ES-I3 (cell line): ENCODE results near the gene DRC1.

Source experiments
- H3K36me3 ChIP-seq: 2 replicates; pipeline ENCODE4 v1.6.1; 2013; ENCODE audit warnings: mild to moderate bottlenecking, low read length, control low read depth, moderate library complexity; ENCODE audit not compliant: insufficient read depth
- H3K4me1 ChIP-seq: 2 replicates; pipeline ENCODE4 v1.6.1; 2013; ENCODE audit warnings: mild to moderate bottlenecking, control low read depth, low read length; ENCODE audit not compliant: insufficient read depth
- H3K9ac ChIP-seq: 2 replicates; pipeline ENCODE4 v1.6.1; 2013; ENCODE audit warnings: low read depth, mild to moderate bottlenecking, low read length, moderate library complexity
- H3K9me3 ChIP-seq: 2 replicates; pipeline ENCODE4 v1.6.1; 2013; ENCODE audit warnings: mild to moderate bottlenecking, low read length, moderate library complexity; ENCODE audit not compliant: control insufficient read depth, insufficient read depth

DRC1 gene

DNA sequence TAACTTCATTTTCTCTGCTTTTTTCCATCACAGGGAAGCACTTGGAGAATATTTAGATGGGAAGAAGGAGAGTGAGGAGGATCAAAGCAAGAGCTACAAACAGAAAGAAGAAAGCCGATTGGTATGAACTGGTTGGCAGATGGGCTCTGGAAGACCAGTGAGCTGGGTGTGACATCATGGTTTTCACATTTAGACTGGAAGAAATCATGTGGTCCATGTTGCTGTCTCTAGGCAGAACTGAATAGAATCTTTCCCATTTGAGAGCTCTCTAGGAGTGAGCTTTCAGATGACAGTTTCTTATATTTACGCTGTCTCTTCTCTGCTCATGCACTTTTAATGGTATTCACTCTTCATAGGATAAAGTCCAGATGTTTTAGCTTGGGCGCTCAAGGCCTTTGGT, 12.6 kb downstream of the DRC1 start:
- H3K9me3 ChIP-seq = no peaks in the 10 kb centered on the region
- no peaks in the 10 kb centered on the region for H3K36me3 ChIP-seq
- no peak overlapping the region for H3K9ac ChIP-seq
- no peaks in the 10 kb centered on the region for H3K4me1 ChIP-seq

DNA sequence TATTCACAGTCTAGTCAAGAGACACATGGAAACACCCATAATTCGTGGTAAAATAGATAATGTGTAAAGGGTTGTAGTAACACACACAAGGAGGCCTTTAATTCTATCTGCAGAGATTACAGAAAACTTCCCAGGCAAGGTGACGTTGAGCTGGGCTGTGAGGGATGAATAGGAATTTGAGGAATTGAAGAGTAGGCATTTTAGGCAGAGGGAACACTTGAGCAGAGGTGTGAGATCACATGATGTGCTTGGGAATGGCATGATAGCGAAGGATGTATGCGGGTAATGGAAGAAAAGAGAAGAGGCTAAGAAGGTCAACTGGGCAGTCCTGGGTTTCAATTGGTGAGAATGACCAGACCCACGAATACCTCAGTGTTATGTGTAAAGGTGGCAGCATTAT, 20.2 kb downstream of the DRC1 start:
- Histone ChIP-seq H3K9ac (no peak overlapping the region), H3K4me1 (peaks cover 9% of the 10 kb centered on the region), H3K36me3 (no peaks in the 10 kb centered on the region), H3K9me3 (no peaks in the 10 kb centered on the region)

DNA sequence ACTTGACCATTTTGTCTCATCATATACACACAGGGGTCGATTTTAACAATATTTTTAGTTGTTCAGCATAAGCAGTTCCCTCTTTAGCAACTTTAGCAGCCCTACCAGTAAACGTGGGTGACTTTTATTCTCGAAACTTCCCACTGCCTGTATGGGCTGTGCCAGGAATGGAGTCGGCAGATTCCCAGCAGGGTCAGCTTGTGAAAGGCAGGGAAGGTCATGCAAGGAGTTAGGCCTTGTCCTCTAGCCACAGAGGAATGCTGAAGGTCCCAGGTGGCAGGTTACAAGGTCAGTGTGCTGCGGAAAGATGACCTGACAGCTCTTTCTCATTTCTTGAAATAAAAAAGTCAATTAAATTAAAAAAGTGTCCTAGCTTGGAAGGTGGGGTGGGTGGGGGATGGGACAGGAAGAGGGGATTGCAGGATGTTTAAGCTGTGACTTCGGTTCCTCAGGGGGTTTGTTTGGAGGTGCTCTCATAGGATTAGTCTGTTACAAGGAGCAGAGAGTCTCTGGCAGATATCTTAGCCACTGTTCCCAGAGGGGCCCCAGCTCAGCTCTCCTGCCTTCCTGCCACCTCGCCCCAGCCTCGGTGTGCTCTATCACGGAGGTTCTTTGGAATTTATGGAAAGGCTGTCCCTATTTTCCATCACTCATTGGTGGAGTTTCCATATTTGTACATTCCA, 21.4 kb downstream of the DRC1 start:
- Histone ChIP-seq H3K9ac (no peak overlapping the region; the same call in 1 of the 2 replicates), H3K4me1 (peaks cover 9% of the 10 kb centered on the region), H3K9me3 (no peaks in the 10 kb centered on the region), H3K36me3 (no peaks in the 10 kb centered on the region)

DNA sequence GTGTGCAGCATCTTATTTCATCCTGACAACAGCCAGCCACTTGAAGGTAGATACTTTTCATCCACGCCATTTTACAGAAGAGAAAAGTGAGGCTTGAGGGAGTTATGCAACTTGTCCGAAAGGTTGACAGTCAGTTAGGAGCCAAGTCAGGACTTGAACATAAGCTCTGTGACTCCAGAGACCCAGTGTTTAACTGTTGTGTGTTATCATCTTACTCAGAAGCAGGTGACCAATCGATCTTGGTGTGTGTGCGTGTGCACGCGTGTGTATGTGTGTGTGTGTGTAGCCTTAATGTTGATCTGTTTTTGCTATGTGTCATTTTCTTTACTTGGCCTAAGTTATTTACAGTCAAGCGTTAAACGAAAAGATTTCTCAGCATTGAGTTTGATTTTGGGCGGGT, 22.0 kb downstream of the DRC1 start:
- Histone ChIP-seq H3K9ac (no peak overlapping the region; the same call in 1 of the 2 replicates), H3K36me3 (no peaks in the 10 kb centered on the region), H3K9me3 (no peaks in the 10 kb centered on the region), H3K4me1 (peaks cover 9% of the 10 kb centered on the region)

DNA sequence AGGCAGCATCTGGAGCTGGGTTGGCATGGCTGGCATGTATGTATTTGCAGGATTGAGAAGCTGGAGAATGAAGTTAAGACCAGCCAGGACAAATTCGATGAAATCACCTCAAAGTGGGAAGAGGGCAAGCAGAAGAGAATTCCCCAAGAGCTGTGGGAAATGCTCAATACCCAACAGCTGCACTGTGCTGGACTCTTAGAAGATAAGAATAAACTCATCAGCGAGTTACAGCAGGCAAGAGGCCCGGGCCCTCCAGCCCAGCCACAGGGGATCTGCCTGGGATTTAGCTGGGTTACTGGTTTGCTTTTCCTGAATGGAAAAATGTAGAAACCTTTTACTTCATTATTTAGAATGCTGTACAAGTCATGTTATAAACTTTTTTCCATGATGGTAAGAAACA, 22.5 kb downstream of the DRC1 start:
- H3K9ac ChIP-seq = no peak overlapping the region
- H3K9me3 ChIP-seq = no peaks in the 10 kb centered on the region
- no peaks in the 10 kb centered on the region for H3K36me3 ChIP-seq
- H3K4me1 ChIP-seq = peaks cover 9% of the 10 kb centered on the region

DNA sequence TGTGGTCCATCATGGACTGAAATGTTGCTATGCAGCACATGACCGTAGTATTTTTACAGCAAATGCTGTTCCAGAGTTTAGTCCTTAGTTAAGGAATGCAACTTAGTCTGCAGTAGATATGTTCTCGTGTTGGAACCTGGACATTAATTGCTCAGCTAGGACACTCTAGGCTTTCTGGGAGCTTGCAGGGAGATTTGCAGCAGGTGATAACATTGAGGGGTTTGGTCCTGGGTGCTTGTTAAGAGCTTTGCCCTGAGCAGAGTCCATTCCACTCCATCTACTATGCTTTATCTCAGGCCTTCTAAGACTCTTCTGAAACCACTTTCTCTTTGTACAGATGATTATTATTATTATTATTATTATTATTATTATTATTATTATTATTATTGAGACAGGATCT, 27.1 kb downstream of the DRC1 start:
- Histone ChIP-seq H3K4me1 (no peaks in the 10 kb centered on the region), H3K36me3 (no peaks in the 10 kb centered on the region), H3K9ac (no peak overlapping the region), H3K9me3 (no peaks in the 10 kb centered on the region)

DNA sequence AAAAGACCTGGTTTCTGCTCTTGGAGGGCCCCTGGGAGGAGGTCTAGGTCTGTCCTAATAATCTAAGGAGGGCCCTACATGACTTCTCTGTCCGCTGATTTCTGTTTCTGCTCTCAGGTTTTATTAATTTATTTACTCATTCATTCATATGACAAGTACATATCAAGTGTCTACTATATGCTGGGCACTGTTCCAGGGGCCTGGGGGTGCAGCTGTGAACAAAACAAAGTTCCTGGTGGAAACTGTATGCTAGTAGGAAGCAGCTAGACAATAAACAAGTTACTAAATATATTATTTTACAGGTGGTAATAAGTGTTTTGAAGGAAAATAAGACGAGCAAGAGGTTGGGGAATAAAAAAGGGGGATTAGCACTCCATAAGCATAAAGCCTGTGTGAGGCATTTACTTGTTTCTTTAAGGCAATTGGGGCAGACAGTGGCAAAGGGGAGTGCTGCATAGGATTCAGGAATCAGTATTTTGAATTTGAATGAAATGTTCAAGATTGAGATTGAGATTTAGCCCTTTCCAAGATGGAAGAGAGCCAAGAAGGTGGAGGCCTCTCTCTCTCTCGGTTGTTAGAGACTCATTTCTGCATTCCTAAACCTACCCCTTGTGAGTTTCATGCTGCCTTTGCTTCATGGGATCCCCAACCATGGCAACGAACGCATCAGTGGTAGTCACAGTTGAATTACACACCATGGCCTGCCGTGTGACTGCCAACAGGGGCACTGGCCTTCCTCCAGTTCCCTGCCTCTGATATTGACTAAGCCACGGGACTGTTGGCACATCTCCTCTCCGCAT, 28.3 kb downstream of the DRC1 start:
- Histone ChIP-seq H3K4me1 (no peaks in the 10 kb centered on the region), H3K9ac (no peak overlapping the region), H3K36me3 (no peaks in the 10 kb centered on the region), H3K9me3 (no peaks in the 10 kb centered on the region)

DNA sequence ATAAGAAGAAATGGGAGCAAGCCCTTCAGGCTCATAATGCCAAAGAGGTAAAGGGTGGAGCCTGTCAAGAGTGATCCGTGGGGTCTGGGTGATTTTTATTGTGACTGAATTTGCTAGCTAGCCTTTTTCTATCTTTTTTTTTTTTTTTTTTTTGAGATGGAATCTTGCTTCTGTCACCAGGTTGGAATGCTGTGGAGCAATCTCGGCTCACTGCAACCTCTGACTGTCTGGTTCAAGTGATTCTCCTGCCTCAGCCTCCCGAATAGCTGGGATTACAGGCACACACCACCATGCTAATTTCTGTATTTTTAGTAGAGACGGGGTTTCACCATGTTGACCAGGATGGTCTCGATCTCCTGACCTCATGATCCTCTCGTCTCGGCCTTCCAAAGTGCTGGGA, 29.1 kb downstream of the DRC1 start:
- H3K4me1 ChIP-seq = no peaks in the 10 kb centered on the region
- H3K36me3 ChIP-seq = no peaks in the 10 kb centered on the region
- H3K9me3 ChIP-seq = no peaks in the 10 kb centered on the region
- no peak overlapping the region for H3K9ac ChIP-seq

DNA sequence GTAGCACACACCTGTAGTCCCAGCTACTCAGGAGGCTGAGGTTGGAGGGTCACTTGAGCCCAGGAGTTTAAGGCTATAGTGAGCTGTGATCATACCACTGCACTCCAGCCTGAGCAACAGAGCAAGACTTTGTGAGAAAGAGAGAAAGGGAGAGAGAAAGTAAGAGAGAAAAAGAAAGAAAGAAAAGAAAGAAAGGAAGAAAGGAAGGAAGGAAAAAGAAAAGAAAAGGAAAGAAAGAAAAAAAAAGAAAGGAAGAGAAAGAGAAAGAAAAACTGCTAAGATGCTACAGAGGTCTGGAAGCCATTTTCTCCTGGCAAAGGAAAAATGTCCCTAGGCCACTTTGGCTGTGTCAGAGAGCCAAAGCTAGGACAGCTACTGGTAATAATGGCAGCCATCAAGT, 30.6 kb downstream of the DRC1 start:
- H3K9me3 ChIP-seq = no peaks in the 10 kb centered on the region
- H3K4me1 ChIP-seq = no peaks in the 10 kb centered on the region
- H3K9ac ChIP-seq = no peak overlapping the region
- H3K36me3 ChIP-seq = no peaks in the 10 kb centered on the region

DNA sequence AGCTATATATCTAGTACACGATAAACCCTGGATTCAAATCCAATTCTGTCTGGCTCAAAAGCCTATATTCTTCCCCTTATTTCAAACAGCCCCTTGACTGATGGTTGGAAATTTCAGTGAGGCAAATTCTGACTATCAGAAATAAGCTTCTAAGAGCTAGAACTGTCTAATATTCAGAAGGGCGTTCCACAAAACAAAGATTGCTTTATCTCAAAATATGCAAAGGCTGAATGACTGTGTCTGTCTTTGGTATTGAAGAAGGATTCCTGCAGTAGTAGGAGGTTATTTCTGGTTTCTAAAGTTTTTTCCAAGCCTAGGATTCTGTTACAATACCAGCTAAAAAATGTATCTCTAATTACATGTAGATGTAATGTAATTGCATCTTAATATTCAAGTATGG, 31.1 kb downstream of the DRC1 start:
- Histone ChIP-seq H3K9me3 (no peaks in the 10 kb centered on the region), H3K4me1 (no peaks in the 10 kb centered on the region), H3K9ac (no peak overlapping the region), H3K36me3 (no peaks in the 10 kb centered on the region)

DNA sequence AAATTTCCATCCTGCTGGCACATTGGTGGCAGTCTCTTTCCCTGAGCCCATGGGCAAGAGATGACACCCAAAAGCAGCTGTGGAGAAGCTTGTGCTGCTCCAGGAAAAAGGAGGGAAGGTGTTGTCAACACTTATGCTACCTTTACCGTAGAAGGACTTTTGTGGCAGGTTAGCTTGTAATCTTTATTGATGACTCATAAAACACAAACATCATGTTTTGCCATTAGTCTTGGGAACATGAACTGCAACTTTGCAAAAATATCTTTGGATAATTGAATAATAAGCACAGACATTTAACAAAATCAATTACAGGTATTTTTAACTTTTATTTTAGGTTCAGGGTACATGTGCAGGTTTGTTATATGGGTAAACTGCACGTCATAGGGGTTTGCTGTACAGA, 33.4 kb downstream of the DRC1 start:
- Histone ChIP-seq H3K4me1 (no peaks in the 10 kb centered on the region), H3K36me3 (no peaks in the 10 kb centered on the region), H3K9me3 (no peaks in the 10 kb centered on the region), H3K9ac (no peak overlapping the region)

DNA sequence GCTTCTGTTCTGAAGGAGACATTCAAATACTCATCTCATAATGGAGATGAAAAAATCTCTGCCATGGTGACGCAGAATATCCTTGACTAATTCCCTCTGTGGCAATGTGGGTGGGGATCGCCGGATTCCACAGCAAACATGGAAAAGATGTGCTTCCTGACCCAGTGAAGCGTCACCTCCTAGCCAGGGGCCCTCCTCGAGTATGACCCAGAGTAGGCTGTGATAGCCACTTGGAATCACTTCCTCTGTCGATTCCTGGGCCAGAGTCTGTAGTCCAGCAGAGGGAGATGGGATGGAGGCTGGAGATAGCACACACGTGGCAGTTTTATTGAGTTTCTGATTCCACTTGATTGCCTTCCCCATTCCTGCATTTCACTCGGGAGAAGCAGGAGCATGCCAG, 36.8 kb downstream of the DRC1 start:
- no peak overlapping the region for H3K9ac ChIP-seq
- H3K4me1 ChIP-seq = no peaks in the 10 kb centered on the region
- H3K36me3 ChIP-seq = no peaks in the 10 kb centered on the region
- no peaks in the 10 kb centered on the region for H3K9me3 ChIP-seq

DNA sequence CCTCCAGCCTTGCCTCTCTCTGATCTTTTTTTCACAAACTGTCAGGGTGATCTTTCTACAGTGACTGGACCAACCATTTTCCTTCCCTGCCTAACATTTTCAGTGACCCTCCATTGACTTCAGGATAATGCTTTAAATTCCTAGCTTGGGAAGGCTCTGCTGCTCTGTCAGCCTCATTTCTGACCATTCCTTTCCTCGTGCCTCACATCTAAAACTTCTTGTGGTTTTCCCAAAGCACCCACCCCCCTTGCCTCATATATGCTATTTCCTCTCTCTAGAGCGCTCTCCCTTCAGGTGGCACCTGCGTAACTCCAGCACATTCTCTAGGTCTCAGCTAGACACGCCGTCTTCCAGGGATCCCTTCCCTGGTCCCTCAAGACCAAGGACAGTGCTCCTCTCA, 37.2 kb downstream of the DRC1 start:
- Histone ChIP-seq H3K9me3 (no peaks in the 10 kb centered on the region), H3K36me3 (no peaks in the 10 kb centered on the region), H3K9ac (no peak overlapping the region), H3K4me1 (no peaks in the 10 kb centered on the region)

DNA sequence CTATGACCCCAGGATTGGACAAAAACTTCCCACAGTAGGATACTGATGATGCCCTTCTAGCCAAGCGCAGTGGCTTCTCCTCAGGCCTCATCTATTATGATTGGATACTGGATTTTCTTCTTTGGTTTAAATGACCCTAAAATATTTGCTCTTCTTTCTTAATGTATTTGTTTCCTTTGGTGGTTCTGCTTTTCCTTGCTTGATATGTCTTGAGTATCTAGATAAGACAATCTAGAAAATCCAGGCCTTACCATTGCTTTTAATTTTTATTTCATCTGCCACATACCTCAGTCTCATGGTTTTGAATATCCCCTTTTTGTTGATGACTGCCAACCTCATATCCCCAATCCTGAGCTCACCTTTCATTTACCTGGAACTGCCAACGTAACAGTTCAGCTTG, 40.6 kb downstream of the DRC1 start:
- H3K9ac ChIP-seq = no peak overlapping the region
- H3K4me1 ChIP-seq = no peaks in the 10 kb centered on the region
- H3K9me3 ChIP-seq = no peaks in the 10 kb centered on the region
- no peaks in the 10 kb centered on the region for H3K36me3 ChIP-seq

DNA sequence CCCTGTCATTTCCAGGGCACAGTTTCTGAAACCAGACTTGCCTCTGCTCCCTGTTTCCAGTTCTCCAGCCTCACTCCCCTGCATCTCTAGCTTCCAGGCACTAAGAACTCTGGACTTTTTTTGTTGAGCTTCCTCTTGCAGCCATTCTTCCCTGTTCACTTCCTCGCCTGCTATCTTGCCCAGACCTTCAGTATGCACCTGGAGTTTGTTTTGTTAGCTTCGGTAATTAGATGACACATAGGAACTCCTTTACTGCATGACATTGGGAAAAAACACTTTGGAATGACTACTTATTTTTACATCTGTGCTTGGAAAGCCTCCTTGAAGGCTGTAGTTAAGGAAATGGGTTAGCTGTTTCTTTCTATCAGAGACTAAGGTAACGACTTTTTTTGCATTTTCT, 41.0 kb downstream of the DRC1 start:
- Histone ChIP-seq H3K4me1 (no peaks in the 10 kb centered on the region), H3K9ac (no peak overlapping the region), H3K36me3 (no peaks in the 10 kb centered on the region), H3K9me3 (no peaks in the 10 kb centered on the region)
